Smooth muscle cell (in vitro differentiated cells): ENCODE data around the gene NEO1. TPM values are rescaled to one million over a fixed set of nuclear protein-coding genes. Genes with fewer than 3 reads are reported as not detected.

ENCODE experiments used
- DNase-seq: peaks from one replicate; lab custom pipeline; 2025; ENCODE audit not compliant: unreplicated experiment; lab: John Stamatoyannopoulos, UW
- H2AFZ ChIP-seq: fragments of 200-600 bp; sonication (generic); 2 replicates; pipeline ENCODE4 v1.6.0; 2016; ENCODE audit warnings: antibody characterized with exemption, low read depth, mild to moderate bottlenecking
- H3F3A ChIP-seq: fragments of 200-600 bp; sonication (generic); 2 replicates; pipeline ENCODE4 v1.6.0; 2017; ENCODE audit warnings: antibody characterized with exemption, low read depth
- H3K27ac ChIP-seq: fragments of 200-600 bp; sonication (generic); 2 replicates; pipeline ENCODE4 v1.5.1; 2016; ENCODE audit warnings: low read depth, mild to moderate bottlenecking
- H3K27me3 ChIP-seq: fragments of 200-600 bp; sonication (generic); 2 replicates; pipeline ENCODE4 v1.6.1; 2016; ENCODE audit warnings: low read depth, mild to moderate bottlenecking
- H3K36me3 ChIP-seq: fragments of 200-600 bp; sonication (generic); 2 replicates; pipeline ENCODE4 v1.5.1; 2016; ENCODE audit warnings: low read depth
- H3K4me1 ChIP-seq: fragments of 200-600 bp; sonication (generic); 2 replicates; pipeline ENCODE4 v1.5.1; 2016; ENCODE audit warnings: low read depth
- H3K4me2 ChIP-seq: fragments of 200-600 bp; sonication (generic); 2 replicates; pipeline ENCODE4 v1.6.0; 2016; ENCODE audit warnings: mild to moderate bottlenecking
- H3K4me3 ChIP-seq: fragments of 200-600 bp; sonication (generic); 2 replicates; pipeline ENCODE4 v1.5.1; 2016; ENCODE audit warnings: mild to moderate bottlenecking
- H3K79me2 ChIP-seq: fragments of 200-600 bp; sonication (generic); 2 replicates; pipeline ENCODE4 v1.6.0; 2016; ENCODE audit warnings: low read depth, mild to moderate bottlenecking
- H3K9ac ChIP-seq: fragments of 200-600 bp; sonication (generic); 2 replicates; pipeline ENCODE4 v1.6.0; 2016; ENCODE audit warnings: low read depth
- H3K9me3 ChIP-seq: fragments of 200-600 bp; sonication (generic); replicated peaks from 2 replicates; pipeline ENCODE4 v1.5.1; 2016; ENCODE audit warnings: low read depth
- H4K20me1 ChIP-seq: fragments of 200-600 bp; sonication (generic); 2 replicates; pipeline ENCODE4 v1.6.0; 2016; ENCODE audit warnings: low read depth
- WGBS: methylation state at CpG from one replicate; pipeline ENCODE4 v1.1.7; 2016; ENCODE audit warnings: low lambda C conversion rate; 5-methylcytosine and 5-hydroxymethylcytosine counted together
- polyA plus RNA-seq: library from polyadenylated mRNA; unstranded; fragments of >200 nt; fragmentation: Nextera tagmentation; extraction: Ambion mirVana; gene quantifications from 2 replicates; pipeline ENCODE4 v1.2.1, GENCODE V29; 2016
- total RNA-seq: library from RNA; depleted of rRNA; stranded (reverse); fragments of >200 nt; gene quantifications from 2 replicates; pipeline ENCODE4 v1.2.3, GENCODE V29; 2014
- TF ChIP-seq, protein P1 (sequence below): fragments of 200-600 bp; sonication (generic); IDR thresholded peaks from 2 replicates; pipeline ENCODE4 v1.5.1; 2017; ENCODE audit warnings: borderline replicate concordance, mild to moderate bottlenecking, antibody characterized with exemption; ENCODE audit not compliant: insufficient read depth, poor library complexity, severe bottlenecking

Gene NEO1
- total and polyA plus RNA-seq, 2 experiments from 2014 or later: 4.9 to 21.8 TPM

DNA sequence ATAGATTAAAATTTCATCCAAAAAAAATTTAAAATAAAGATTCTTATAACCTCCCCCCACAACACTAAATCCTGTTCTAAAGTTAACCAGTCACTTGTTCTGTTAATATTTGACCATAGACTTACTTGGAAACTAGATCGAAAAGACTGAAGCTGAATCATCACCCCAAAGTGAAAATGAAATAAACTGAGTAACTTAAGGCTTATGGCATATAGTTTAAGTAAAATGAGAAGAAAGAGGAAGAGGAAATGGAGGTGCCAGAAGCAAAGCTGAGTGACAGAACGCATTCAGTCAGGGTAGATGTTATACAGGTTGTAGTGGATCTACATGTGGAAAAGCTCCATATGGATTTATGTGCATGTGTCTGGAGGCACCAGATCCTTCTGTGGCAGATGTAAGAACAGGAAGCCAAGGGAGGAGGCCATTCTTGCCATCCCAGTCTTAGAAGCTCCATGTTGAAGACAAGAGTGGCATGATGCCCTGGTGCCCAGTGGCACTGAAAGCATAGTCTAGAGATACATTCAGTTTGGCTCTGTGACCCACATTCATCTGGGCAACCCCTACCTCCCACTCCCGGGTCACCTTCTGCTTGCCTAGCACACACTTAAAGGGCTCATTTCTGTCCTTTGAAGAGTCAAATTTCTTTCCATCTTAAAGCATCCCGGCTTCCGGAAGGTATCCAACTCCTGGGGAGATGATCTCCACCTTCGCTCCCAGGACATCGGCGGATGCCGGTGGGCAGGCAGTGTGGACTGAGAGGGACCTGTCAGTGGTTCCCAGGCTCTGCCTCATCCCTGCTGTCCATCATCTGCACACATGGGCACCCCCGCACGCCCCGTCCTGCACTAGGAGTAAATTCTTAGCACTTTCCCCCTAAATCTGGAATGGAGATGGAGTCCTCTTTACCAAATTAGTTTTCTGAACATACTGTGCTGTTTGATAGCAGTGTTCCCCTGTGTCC lies 90.8 kb downstream of the NEO1 start:
- TF ChIP-seq, protein P1, sequence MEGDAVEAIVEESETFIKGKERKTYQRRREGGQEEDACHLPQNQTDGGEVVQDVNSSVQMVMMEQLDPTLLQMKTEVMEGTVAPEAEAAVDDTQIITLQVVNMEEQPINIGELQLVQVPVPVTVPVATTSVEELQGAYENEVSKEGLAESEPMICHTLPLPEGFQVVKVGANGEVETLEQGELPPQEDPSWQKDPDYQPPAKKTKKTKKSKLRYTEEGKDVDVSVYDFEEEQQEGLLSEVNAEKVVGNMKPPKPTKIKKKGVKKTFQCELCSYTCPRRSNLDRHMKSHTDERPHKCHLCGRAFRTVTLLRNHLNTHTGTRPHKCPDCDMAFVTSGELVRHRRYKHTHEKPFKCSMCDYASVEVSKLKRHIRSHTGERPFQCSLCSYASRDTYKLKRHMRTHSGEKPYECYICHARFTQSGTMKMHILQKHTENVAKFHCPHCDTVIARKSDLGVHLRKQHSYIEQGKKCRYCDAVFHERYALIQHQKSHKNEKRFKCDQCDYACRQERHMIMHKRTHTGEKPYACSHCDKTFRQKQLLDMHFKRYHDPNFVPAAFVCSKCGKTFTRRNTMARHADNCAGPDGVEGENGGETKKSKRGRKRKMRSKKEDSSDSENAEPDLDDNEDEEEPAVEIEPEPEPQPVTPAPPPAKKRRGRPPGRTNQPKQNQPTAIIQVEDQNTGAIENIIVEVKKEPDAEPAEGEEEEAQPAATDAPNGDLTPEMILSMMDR: no peak
- H2AFZ ChIP-seq: no peak overlapping the region
- no peaks in the 10 kb centered on the region for H3K4me1 ChIP-seq
- H3K4me3 ChIP-seq: no peak overlapping the region
- H3K36me3 ChIP-seq: no peaks in the 10 kb centered on the region
- no peak overlapping the region for H3K27ac ChIP-seq
- H3K9me3 ChIP-seq: no peaks in the 10 kb centered on the region
- WGBS: 98% methylated on average over 12 of the region's 12 CpGs
- H3F3A ChIP-seq: peaks cover 5% of the 10 kb centered on the region
- DNase-seq: no peak
- H3K4me2 ChIP-seq: no peak overlapping the region
- H3K79me2 ChIP-seq: no peaks in the 10 kb centered on the region
- H4K20me1 ChIP-seq: no peaks in the 10 kb centered on the region
- H3K27me3 ChIP-seq: no peaks in the 10 kb centered on the region
- no peak overlapping the region for H3K9ac ChIP-seq

DNA sequence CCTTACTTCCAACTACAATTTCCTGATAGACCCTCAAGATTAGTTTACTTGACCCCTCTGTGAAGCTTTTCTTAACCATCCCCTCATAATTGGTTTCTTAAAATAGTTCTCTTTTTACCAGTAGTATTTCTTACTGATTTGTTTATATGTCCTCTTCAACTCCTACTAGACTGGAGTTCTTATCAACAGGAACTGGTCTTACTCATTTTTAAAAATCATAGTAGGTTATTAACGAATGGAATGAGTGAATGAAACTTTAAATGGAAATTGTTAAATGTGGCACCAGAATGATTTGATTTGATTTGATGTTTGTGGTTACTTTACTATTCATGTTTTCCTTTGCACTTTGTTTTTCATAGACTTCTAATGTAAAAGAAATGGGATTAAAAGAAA lies 91.5 kb downstream of the NEO1 start:
- H2AFZ ChIP-seq: no peak overlapping the region
- H3K27ac ChIP-seq: no peak overlapping the region
- no peaks in the 10 kb centered on the region for H3K4me1 ChIP-seq
- no peak overlapping the region for H3K4me3 ChIP-seq
- WGBS: 73% methylated on average over 1 of the region's 1 CpG
- H3K36me3 ChIP-seq: no peaks in the 10 kb centered on the region
- no peaks in the 10 kb centered on the region for H3K27me3 ChIP-seq
- H3K79me2 ChIP-seq: no peaks in the 10 kb centered on the region
- H3F3A ChIP-seq: peaks cover 5% of the 10 kb centered on the region
- H3K9me3 ChIP-seq: no peaks in the 10 kb centered on the region
- H4K20me1 ChIP-seq: no peaks in the 10 kb centered on the region
- DNase-seq: no peak
- no peak overlapping the region for H3K9ac ChIP-seq
- no peak overlapping the region for H3K4me2 ChIP-seq
- TF ChIP-seq, protein P1: no peak

DNA sequence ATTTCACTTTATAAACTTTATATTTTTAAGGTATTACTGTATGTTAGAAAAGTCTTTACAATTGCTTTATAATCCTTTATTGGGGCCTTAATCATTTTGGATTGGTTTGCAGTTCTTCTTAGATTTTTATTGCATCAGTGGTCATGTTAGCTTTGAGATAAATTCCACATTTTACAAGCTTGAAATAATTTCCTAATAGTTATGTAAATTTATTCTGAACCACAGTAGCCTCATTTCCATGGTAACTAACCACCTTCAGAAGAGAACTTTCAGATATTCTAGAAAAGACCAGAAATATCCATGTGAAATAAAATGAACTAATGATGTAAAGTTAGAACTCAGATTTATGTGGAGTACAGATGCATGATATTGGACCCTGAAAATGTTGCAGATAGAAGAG lies 94.2 kb downstream of the NEO1 start:
- no peak for DNase-seq
- Histone ChIP-seq H3K9ac (no peak overlapping the region), H3K4me2 (no peak overlapping the region), H3K4me3 (no peak overlapping the region), H3K79me2 (no peaks in the 10 kb centered on the region), H3K4me1 (no peaks in the 10 kb centered on the region), H2AFZ (no peak overlapping the region), H3K27ac (no peak overlapping the region), H3F3A (no peaks in the 10 kb centered on the region), H3K27me3 (no peaks in the 10 kb centered on the region), H3K9me3 (no peaks in the 10 kb centered on the region), H4K20me1 (no peaks in the 10 kb centered on the region), H3K36me3 (peaks cover 2% of the 10 kb centered on the region)
- TF ChIP-seq, protein P1: no peak

DNA sequence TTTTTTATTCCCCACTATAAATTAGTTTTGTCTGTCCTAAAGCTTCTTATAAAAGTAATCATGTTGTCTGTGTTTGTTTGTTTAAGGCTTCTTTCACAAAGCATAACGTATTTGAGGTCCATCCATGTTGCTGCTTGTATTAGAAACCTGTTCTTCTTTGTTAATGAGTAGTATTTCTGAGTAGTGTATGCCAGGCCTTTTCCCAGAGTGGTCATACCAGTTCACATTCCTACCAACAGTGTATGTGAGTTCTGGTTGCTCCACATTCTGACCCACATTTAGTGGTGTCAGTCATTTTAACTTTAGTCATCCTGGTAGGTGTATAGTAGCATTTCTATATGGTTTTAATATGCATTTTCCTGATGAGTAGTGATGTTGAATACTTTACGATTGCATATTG lies 98.6 kb downstream of the NEO1 start:
- no peak overlapping the region for H3K27ac ChIP-seq
- 83% methylated on average over 2 of the region's 2 CpGs for WGBS

More for the DNA sequence above, 98.6 kb downstream of the NEO1 start:
- TF ChIP-seq, protein P1: no peak
- H3K36me3 ChIP-seq: peaks cover 11% of the 10 kb centered on the region
- H4K20me1 ChIP-seq: no peaks in the 10 kb centered on the region
- H2AFZ ChIP-seq: no peak overlapping the region
- no peak overlapping the region for H3K9ac ChIP-seq
- H3K4me3 ChIP-seq: no peak overlapping the region
- H3K79me2 ChIP-seq: no peaks in the 10 kb centered on the region
- no peaks in the 10 kb centered on the region for H3K27me3 ChIP-seq
- DNase-seq: no peak
- H3K4me2 ChIP-seq: no peak overlapping the region
- H3K4me1 ChIP-seq: no peaks in the 10 kb centered on the region
- no peaks in the 10 kb centered on the region for H3F3A ChIP-seq
- peaks cover 20% of the 10 kb centered on the region for H3K9me3 ChIP-seq
